ENCODE measurements around the gene POLR2I.
"Not testable (repeated sequence)": the region's sequence is repeated elsewhere in the genome, so short reads cannot be mapped to it uniquely, and the experiment has no call there.

POLR2I gene

DNA sequence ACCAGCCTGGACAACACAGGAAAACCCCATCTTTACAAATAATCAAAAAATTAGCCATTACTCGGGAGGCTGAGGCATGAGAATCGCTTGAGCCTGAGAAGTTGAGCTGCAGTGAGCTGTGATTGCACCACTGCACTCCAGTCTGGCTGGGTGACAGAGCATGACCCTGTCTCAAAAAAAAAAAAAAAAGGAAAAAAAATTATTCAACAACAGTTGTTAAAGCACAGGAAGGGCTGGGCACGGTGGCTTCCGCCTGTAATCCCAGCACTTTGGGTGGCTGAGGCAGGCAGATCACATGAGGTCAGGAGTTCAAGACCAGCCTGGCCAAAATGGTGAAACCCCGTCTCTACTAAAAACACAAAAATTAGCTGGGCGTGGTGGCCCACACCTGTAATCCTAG, 16.5 kb upstream of the POLR2I start:
- not testable (repeated sequence) for DNase-seq

GRCh38 chr19:36128392-36128736, 13.7 kb upstream of the POLR2I start:
- DNase-seq: no peak

DNA sequence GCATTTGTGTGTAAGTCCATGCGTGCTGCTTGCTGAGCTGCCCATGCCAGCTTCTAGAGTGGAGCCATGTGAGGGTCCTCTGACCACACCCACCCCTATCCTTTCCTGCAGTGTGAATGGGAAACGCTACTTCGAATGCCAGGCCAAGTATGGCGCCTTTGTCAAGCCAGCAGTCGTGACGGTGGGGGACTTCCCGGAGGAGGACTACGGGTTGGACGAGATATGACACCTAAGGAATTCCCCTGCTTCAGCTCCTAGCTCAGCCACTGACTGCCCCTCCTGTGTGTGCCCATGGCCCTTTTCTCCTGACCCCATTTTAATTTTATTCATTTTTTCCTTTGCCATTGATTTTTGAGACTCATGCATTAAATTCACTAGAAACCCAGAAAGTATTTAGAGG, 10.9 kb upstream of the POLR2I start:
- no peak for DNase-seq

DNA sequence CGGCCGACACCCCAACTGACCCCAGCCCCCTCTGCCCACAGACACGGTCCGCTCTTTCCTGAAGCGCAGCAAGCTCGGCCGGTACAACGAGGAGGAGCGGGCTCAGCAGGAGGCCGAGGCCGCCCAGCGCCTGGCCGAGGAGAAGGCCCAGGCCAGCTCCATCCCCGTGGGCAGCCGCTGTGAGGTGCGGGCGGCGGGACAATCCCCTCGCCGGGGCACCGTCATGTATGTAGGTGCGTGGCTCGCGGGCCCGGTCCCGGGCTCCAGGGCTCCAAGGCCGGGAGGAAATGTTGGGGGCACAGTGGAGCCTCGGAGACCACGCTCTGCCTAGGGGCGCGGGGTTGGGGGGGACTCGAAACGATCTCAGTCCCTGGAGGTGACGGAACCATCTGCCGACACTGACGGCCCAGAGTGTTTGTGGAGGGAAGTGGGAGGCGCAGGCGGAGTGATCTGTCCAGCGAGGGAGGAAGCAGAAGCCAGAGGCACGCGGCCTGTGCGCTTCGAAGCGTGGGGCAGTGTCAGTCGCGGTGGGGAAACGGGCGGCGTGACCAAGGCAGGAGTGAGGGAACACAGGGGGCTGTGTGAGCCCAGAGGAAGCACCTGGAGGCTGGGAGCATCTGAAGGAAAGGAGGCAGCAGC, 6.9 kb upstream of the POLR2I start:
- DNase-seq: no peak

DNA sequence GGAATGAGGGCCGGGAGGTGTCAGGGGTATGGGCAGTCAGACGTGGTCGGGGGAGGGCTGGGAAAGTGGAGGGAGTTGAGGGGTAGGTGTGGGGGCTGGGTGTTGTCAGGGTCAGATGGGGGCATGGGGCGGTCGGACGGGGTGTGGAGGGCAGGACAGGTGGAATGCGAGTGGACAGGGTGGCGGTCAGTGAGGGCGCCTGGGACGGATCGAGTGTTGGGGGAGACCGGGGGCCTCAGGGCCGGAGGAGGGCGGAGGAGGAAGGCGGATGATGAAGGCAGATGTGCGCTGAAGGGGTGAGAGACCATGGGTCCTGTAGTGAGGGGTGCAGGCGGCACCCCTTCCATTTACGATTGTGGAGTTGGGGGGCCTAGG, 6.3 kb upstream of the POLR2I start:
- DNase-seq: no peak

GRCh38 chr19:36120092-36120983, 5.7 kb upstream of the POLR2I start:
- no peak for DNase-seq

DNA sequence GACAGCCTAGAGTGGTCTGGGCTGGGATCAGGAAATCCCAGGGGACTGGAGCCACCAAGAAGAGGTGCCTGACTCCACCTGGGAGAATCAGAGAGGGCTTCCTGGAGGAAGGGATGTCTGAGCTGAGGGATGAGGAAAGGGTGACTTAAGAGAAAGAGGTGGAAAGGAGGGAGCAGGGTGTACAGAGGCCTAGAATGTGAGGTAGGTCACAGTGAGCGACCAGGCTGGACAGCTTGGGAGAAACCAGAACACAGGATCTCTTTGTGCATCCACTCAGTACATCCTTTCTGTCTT, 1.6 kb upstream of the POLR2I start:
- DNase-seq: no peak

- no peak for DNase-seq
These were observed 1.0 kb upstream of the POLR2I start, which contains the start of gene TBCB for GRCh38 chr19:36115453-36116343. Gene TBCB, plus strand, starts transcription at chr19:36115468. Its CDS starts 93 bp downstream, at chr19:36115561.

DNA sequence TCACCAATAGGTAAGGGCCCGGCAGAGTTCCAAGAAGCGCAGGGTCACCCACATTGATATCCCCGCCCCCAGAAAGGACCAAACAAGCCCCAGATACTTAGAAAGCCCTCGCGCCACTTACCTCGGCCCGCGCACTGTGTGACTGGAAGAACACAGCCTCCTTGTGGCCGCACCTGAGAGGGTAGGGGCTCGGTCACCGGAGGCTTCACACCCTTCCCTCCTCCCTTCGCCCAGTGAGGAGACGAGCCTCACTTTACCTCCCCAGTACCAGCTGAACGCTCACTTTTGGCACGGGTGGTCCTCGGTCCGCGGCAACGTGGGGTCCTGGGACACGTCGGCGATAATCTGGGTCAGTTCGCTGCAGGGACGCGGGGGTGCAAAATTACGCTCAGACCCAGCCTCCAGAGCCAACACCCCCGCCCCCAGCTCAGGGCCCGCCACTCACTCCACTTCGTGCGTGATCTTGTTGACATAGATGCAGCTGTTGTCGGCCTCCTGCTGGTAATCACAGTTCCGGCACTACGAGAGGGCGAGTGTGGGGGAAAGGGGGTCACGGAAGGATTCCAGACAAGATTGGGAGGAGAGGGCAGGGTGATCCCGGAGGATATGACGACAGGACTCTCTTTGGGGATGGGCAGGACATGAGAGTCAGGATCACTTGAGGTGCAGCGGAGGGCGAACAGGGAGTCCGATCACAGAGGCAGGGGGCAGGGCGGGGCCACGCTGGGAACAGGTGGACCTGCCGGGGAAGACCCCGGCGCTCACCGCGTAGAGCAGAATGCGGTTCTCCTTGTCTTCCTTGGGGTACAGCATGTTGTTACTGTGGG, 568 bp downstream of the POLR2I start:
- DNase-seq: no peak

DNA sequence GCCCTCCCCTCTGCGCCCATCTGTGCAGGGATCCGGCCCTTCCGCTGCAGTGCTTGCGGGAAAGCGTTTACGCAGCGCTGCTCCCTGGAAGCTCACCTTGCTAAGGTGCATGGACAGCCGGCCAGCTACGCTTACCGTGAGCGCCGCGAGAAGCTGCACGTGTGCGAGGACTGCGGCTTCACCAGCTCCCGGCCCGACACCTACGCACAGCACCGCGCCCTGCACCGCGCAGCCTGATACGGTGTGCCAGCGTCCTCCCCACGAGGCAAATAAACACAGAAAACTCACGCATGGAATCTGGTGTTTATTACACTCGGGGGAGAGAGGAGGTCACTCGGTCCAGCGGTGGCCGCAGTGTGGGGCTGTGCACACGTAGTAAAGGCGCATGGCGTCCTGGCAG, 1.2 kb downstream of the POLR2I start:
- no peak for DNase-seq

DNA sequence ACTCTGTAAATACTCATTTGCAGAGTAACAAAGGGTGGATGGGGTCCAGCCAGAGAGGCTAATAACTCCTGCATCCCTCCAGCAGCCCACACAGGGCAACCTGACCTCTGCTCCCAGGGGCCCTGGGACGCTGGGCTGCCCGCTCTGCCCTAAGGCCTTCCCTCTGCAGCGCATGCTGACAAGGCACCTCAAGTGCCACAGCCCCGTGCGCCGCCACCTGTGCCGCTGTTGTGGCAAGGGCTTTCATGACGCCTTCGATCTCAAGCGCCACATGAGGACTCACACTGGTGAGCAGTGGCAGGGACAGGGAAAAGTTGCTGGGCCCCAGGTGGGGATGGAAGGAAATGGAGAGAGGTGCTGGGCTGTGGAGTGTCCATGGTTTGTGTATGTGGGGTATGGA, 2.0 kb downstream of the POLR2I start:
- no peak for DNase-seq

- DNase-seq: no peak
These were observed 3.5 kb downstream of the POLR2I start for GRCh38 chr19:36111200-36111539.

DNA sequence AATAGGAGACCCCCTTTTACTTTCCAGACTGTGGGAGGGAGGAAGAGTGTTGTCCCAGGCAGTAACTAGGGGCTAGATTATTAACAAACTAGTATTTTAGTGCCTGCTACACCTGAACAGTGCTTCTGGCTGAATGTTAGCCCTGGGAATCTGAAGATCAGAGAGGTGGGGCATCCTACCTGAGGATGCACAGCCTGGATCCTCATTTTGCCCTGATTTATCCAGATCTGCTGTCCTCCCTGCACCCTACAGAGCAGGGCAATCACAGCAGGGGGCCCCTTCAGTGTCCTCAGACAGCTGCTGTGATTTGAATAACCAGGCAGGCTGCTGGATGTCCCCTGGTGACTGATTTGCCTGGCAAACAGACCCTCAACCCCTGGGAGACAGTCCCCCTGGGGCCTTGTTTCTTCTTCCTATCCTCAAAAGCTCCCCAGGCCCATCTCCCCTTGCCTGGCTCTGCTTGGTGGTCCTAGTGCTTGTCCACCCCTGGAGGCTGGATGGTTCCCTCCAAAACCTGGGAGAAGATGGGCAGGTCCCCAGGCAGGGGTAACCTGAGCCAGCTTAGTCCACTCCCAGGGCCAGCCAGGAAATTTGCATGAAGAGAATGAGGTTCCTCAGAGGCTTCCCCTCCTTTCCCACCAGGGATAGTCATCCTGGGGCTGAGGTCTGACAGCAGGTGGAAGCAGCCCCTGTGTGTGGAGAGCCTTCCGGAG, 4.0 kb downstream of the POLR2I start, which contains the start of gene OVOL3:
Gene OVOL3 (plus strand): TSS at position 657 of the 713 bp plus-strand sequence. CDS start 60 bp downstream, outside the sequence.
- no peak for DNase-seq

DNA sequence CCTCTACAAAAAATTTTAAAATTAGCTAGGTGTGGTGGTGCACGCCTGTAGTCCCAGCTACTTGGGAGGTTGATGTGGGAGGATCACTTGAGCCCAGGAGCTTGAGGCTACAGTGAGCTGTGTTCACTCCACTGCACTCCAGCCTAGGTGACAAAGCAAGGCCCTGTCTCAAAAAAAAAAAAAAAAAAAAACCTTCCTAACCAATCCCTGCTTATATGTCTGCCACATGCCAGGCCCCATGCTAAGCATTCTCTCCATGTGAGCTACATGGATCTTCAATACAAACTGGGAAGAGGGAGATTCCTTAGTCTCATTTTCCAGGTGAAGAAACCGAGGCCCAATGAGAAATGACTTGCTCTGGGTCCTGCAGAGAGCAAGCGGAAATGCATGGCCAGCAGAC, 6.0 kb downstream of the POLR2I start:
- no peak for DNase-seq

- DNase-seq: no peak
These were observed 7.7 kb downstream of the POLR2I start for GRCh38 chr19:36106991-36107390.

DNA sequence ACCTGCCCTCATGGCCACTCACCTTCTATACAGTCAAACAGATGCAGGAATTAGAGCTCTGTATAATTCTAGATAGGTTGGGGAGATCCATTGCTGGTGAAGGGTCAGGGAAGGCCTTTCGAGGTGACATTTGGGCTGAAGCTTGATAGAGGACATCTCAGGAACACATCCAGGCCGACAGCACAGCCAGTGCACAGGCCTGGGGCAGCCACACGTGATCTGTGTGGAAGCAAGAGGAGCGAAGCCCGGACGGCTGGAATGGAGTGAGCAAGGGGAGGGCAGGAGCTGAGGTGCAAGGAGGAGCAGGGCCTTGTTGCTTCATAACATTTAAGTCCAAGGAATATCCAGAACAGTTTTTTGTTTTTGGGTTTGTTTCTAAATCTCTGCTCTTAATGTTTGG, 8.2 kb downstream of the POLR2I start:
- no peak for DNase-seq

GRCh38 chr19:36103842-36104552, 10.7 kb downstream of the POLR2I start:
- DNase-seq: no peak

DNA sequence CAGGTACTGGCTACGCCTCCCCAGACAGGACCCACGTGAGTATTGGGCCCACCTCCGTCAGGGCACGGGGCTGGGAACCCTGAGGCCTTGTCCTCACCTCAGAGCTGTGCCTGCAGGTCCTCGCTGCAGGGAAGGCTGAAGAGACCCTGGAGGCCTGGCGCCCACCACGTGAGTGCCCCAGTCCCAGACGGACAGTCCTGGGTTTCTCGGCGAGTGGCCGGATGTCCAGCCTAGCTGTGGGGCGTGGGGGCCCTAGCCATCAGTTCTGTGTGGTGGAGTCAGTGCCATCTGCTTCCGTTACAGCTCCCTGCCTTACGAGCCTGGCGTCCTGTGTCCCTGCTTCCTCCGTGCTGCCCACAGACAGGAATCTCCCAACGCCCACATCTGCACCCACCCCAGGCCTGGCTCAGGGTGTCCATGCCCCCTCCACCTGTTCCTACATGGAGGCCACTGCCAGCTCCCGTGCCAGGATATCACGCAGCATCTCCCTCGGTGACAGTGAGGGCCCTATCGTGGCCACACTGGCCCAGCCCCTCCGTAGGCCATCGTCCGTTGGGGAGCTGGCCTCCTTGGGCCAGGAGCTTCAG, 11.5 kb downstream of the POLR2I start:
- no peak for DNase-seq

GRCh38 chr19:36101550-36102327, 12.9 kb downstream of the POLR2I start:
- DNase-seq: no peak

DNA sequence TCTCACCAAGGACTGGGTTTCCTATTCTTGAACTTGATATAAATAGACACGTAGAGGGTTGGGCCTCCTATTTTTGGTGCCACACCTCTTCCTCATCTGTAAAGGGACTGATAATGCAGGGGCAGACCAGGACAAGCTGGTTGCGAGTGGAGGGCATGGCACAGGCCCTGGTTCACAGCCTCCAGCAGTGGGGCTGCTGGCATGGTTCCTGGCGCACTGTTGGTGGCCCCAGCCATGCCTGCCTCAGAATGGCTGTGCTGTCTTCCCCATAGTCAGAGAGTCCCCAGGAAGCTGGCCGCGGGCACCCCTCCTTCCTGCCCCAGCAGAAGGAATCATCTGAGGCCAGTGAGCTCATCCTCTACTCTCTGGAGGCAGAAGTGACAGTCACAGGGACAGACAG, 14.2 kb downstream of the POLR2I start:
- DNase-seq: no peak
